ENCODE data around the gene AGO1. TPM values are rescaled to one million over a fixed set of nuclear protein-coding genes. Genes with fewer than 3 reads are reported as not detected.
A peak's percentile ranks its signal among the peaks of the same experiment; 100 is the strongest.

AGO1 gene
- polyA plus RNA-seq, 1 experiment: 13.1 TPM

GRCh38 chr1:35931446-35932157 is 48.6 kb downstream of the AGO1 start:
- Histone ChIP-seq H3K27me3 (ENCODE audit: control insufficient read depth, insufficient read depth, low read length) (no peaks in the 10 kb centered on the region), H3K36me3 (ENCODE audit: control insufficient read depth, insufficient read depth, low read length) (no peaks in the 10 kb centered on the region), H3K4me3 (ENCODE audit: low read depth, low read length) (peak overlapping the region; percentile 98)
- POLR2A ChIA-PET: no interaction called here
- no peak for TF ChIP-seq CTCF (IDR thresholded peaks at IDR 0.05; ENCODE audit: insufficient read depth, low read depth, low read length)
- CTCF ChIA-PET: interaction anchor here (0.6 kb wide), 1 partner anchor 25 kb away, joined by 3 read pairs; no protein-coding TSS in a partner anchor
- no peak for DNase-seq (ENCODE audit: low read depth)

GRCh38 chr1:35932158-35932636 is 49.2 kb downstream of the AGO1 start:
- ChIA-PET CTCF (no interaction called here), POLR2A (no interaction called here)
- TF ChIP-seq CTCF (IDR thresholded peaks at IDR 0.05; ENCODE audit: insufficient read depth, low read depth, low read length): no peak
- Histone ChIP-seq H3K4me3 (ENCODE audit: low read depth, low read length) (peak overlapping the region; percentile 98), H3K27me3 (ENCODE audit: control insufficient read depth, insufficient read depth, low read length) (no peaks in the 10 kb centered on the region), H3K36me3 (ENCODE audit: control insufficient read depth, insufficient read depth, low read length) (no peaks in the 10 kb centered on the region)
- no peak for DNase-seq (ENCODE audit: low read depth)

GRCh38 chr1:35932941-35933340 is 49.9 kb downstream of the AGO1 start:
- ChIA-PET POLR2A (interaction anchor here (0.6 kb wide), 1 partner anchor 156 kb away, joined by 3 read pairs; the partner anchor contains the start of gene ADPRS), CTCF (no interaction called here)
- TF ChIP-seq CTCF (IDR thresholded peaks at IDR 0.05; ENCODE audit: insufficient read depth, low read depth, low read length): no peak
- no peak for DNase-seq (ENCODE audit: low read depth)
- Histone ChIP-seq H3K36me3 (ENCODE audit: control insufficient read depth, insufficient read depth, low read length) (no peaks in the 10 kb centered on the region), H3K4me3 (ENCODE audit: low read depth, low read length) (no peak overlapping the region), H3K27me3 (ENCODE audit: control insufficient read depth, insufficient read depth, low read length) (no peaks in the 10 kb centered on the region)

- Histone ChIP-seq H3K36me3 (ENCODE audit: control insufficient read depth, insufficient read depth, low read length) (no peaks in the 10 kb centered on the region), H3K4me3 (ENCODE audit: low read depth, low read length) (no peak overlapping the region), H3K27me3 (ENCODE audit: control insufficient read depth, insufficient read depth, low read length) (no peaks in the 10 kb centered on the region)
- DNase-seq (ENCODE audit: low read depth): no peak
- CTCF ChIA-PET: no interaction called here
- POLR2A ChIA-PET: no interaction called here
- no peak for TF ChIP-seq CTCF (IDR thresholded peaks at IDR 0.05; ENCODE audit: insufficient read depth, low read depth, low read length)
Observed at GRCh38 chr1:35935442-35936388, 52.7 kb downstream of the AGO1 start.

GRCh38 chr1:35936838-35937237 is 53.8 kb downstream of the AGO1 start:
- H3K4me3 ChIP-seq (ENCODE audit: low read depth, low read length): no peak overlapping the region
- ChIA-PET POLR2A (no interaction called here), CTCF (no interaction called here)
- H3K36me3 ChIP-seq (ENCODE audit: control insufficient read depth, insufficient read depth, low read length): no peaks in the 10 kb centered on the region
- no peaks in the 10 kb centered on the region for H3K27me3 ChIP-seq (ENCODE audit: control insufficient read depth, insufficient read depth, low read length)
- TF ChIP-seq CTCF (IDR thresholded peaks at IDR 0.05; ENCODE audit: insufficient read depth, low read depth, low read length): no peak
- no peak for DNase-seq (ENCODE audit: low read depth)

All from BJ (cell line).